ENCODE results near the gene CYP8B1. TPM values are rescaled to one million over a fixed set of nuclear protein-coding genes. Genes with fewer than 3 reads are reported as not detected.
"Not testable (repeated sequence)": the region's sequence is repeated elsewhere in the genome, so short reads cannot be mapped to it uniquely, and the experiment has no call there.

CYP8B1 gene
- total RNA-seq, 1 donor from 2014 or later = not detected

GRCh38 chr3:42886294-42886822, 10.7 kb upstream of the CYP8B1 start:
- CTCF ChIA-PET = no interaction called here
- no peaks in the 10 kb centered on the region for H3K36me3 Mint-ChIP-seq (ENCODE audit: low read depth)
- H3K4me3 Mint-ChIP-seq = no peak overlapping the region
- no peak overlapping the region for H3K27ac Mint-ChIP-seq
- intact Hi-C loops (cut with micrococcal nuclease) = no loop called here
- peaks cover 2% of the 10 kb centered on the region for H3K4me1 Mint-ChIP-seq
- peaks cover 20% of the 10 kb centered on the region for H3K27me3 Mint-ChIP-seq
- no peaks in the 10 kb centered on the region for H3K9me3 Mint-ChIP-seq
- TF ChIP-seq, protein P1, sequence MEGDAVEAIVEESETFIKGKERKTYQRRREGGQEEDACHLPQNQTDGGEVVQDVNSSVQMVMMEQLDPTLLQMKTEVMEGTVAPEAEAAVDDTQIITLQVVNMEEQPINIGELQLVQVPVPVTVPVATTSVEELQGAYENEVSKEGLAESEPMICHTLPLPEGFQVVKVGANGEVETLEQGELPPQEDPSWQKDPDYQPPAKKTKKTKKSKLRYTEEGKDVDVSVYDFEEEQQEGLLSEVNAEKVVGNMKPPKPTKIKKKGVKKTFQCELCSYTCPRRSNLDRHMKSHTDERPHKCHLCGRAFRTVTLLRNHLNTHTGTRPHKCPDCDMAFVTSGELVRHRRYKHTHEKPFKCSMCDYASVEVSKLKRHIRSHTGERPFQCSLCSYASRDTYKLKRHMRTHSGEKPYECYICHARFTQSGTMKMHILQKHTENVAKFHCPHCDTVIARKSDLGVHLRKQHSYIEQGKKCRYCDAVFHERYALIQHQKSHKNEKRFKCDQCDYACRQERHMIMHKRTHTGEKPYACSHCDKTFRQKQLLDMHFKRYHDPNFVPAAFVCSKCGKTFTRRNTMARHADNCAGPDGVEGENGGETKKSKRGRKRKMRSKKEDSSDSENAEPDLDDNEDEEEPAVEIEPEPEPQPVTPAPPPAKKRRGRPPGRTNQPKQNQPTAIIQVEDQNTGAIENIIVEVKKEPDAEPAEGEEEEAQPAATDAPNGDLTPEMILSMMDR (IDR thresholded peaks at IDR 0.05) = no peak
- ATAC-seq (ENCODE audit: low read depth) (no peak), DNase-seq (no peak)
- POLR2A ChIA-PET = no interaction called here

GRCh38 chr3:42884324-42884723, 8.6 kb upstream of the CYP8B1 start:
- Mint-ChIP-seq H3K27ac (no peak overlapping the region), H3K4me1 (peaks cover 10% of the 10 kb centered on the region), H3K36me3 (ENCODE audit: low read depth) (no peaks in the 10 kb centered on the region), H3K9me3 (no peaks in the 10 kb centered on the region), H3K4me3 (no peak overlapping the region), H3K27me3 (peaks cover 15% of the 10 kb centered on the region)
- CTCF ChIA-PET = no interaction called here
- ATAC-seq (ENCODE audit: low read depth) (no peak), DNase-seq (no peak)
- intact Hi-C loops (cut with micrococcal nuclease) = loop anchor here (5.0 kb wide), 1 partner anchor 382 kb away; the partner anchor contains the start of gene VIPR1
- POLR2A ChIA-PET = no interaction called here
- TF ChIP-seq, protein P1 (IDR thresholded peaks at IDR 0.05) = no peak

DNA sequence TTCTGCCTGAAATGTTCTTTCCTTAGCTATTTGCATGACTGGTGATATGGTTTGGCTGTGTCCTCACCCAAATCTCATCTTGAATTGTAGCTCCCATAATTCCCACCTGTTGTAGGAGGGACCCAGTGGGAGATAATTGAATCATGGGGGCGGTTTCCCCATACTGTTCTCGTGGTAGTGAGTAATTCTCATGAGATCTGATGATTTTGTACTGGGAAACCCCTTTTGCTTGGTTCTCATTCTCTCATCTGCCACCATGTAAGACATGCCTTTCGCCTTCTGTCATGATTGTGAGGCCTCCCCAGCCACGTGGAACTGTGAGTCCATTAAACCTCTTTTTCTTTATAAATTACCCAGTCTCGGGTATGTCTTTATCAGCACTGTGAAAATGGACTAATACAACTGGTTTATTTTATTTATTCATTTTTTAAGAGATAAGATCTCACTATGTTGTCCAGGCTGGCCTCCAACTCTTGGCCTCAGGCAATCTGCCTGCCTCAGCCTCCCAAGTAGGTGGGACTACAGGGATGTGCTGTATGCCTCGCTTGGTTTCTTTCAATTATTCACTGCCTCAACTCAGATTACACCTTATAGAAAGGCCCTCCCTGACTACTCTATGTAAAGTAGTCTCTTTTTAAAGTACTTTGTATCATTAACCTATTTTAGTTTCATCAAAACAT, 7.7 kb upstream of the CYP8B1 start:
- H3K4me1 Mint-ChIP-seq; ATAC-seq (ENCODE audit: low read depth); H3K4me3 Mint-ChIP-seq; H3K27ac Mint-ChIP-seq; H3K36me3 Mint-ChIP-seq (ENCODE audit: low read depth); H3K9me3 Mint-ChIP-seq; DNase-seq; POLR2A ChIA-PET: not testable (repeated sequence)
- H3K27me3 Mint-ChIP-seq = peaks cover 13% of the 10 kb centered on the region
- intact Hi-C loops (cut with micrococcal nuclease) = loop anchor here (5.0 kb wide), 1 partner anchor 381 kb away; the partner anchor contains the start of gene VIPR1
- CTCF ChIA-PET = interaction anchor here (2.6 to 3.1 kb wide), 2 partner anchors 52 to 104 kb away, joined by 31 to 40 read pairs; no protein-coding TSS in a partner anchor

DNA sequence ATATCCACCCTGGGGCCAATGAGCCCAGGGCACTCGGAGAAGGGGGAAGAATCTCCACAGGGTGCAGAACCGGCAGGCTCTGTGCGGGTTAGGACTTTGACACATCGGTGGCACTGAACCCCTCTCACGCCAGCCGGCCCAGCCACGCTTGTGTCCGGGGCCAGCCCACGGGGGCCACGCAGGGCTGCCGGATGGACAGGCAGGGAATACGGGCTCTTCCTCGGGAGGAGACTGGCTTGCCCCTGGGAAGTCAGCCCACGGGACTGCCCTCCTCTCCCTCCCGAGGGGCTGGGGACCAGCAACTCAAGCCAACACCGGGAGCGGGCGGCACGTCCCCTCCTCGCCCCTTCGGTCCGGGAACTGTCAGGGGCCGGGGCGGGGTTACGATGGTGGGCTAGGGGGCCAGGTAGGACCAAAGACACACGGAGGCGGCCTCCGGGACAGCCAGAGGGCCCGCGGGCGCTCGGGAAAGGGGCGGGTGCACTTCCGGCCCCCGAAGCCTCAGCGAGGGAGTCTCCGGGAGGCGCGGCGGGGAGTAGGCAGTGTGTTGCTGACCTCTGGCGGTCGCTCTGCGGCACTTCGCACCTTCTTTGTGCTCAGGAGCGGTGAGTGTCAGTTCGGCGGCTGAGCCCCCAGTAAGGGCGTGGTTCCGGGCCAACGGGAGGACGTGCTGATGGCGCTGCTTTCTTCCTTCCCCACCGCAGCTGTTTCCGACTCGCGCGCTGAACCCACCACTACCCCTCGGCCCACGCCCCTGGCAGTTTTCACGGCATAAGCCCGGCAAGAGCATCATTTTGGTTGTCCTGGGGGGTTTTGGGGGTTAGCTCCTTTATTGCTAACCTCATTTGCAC, 5.1 kb upstream of the CYP8B1 start:
- TF ChIP-seq, protein P1 (IDR thresholded peaks at IDR 0.05) = peak; percentile 81

DNA sequence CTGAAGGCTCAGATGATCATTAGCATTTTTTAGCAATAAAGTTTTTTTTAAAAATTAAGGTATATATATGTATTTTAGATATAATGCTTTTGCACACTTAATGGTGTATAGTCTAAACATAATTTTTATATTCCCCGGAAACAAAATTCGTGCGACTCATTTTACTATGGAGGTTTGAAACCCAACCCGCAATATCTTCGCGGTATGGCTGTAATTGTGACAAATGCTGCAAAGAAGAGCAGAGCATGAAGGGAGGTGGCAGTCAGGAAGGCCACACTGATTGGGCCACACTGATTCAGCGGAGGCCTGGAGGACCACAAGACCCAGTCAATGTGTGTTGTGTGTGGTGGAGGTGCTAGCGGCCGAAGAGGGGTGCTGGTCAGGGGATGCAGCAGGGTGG, 4.5 kb upstream of the CYP8B1 start:
- H3K4me1 Mint-ChIP-seq = peaks cover 10% of the 10 kb centered on the region
- intact Hi-C loops (cut with micrococcal nuclease) = loop anchor here (2.0 to 5.0 kb wide), 3 partner anchors 41 to 378 kb away; partner anchors contain the start of genes CCDC13 and VIPR1
- TF ChIP-seq, protein P1 (IDR thresholded peaks at IDR 0.05) = no peak
- ChIA-PET CTCF (interaction anchor here (2.0 to 3.3 kb wide), 2 partner anchors 40 to 49 kb away, joined by 7 to 18 read pairs; no protein-coding TSS in a partner anchor), POLR2A (no interaction called here)
- no peaks in the 10 kb centered on the region for H3K27me3 Mint-ChIP-seq
- peak overlapping the region; percentile 7 for H3K27ac Mint-ChIP-seq
- H3K36me3 Mint-ChIP-seq (ENCODE audit: low read depth) = no peaks in the 10 kb centered on the region
- ATAC-seq (ENCODE audit: low read depth) = no peak
- H3K9me3 Mint-ChIP-seq = no peaks in the 10 kb centered on the region
- DNase-seq = no peak
- H3K4me3 Mint-ChIP-seq = peak overlapping the region; percentile 80

More for the DNA sequence above, 5.1 kb upstream of the CYP8B1 start:
- ChIA-PET POLR2A (interaction anchor here (0.8 to 1.1 kb wide), 4 partner anchors 50 to 102 kb away, joined by 3 to 8 read pairs (median 4); no protein-coding TSS in a partner anchor), CTCF (interaction anchor here (0.6 to 3.1 kb wide), 19 partner anchors 8 to 405 kb away, joined by 3 to 40 read pairs (median 3); partner anchors contain the start of gene HIGD1A)
- H3K36me3 Mint-ChIP-seq (ENCODE audit: low read depth) = no peaks in the 10 kb centered on the region
- H3K27me3 Mint-ChIP-seq = no peaks in the 10 kb centered on the region
- peak overlapping the region; percentile 36 for H3K27ac Mint-ChIP-seq
- peaks cover 10% of the 10 kb centered on the region for H3K4me1 Mint-ChIP-seq
- DNase-seq (peak; percentile 76), ATAC-seq (ENCODE audit: low read depth) (peak; percentile 99)
- H3K4me3 Mint-ChIP-seq = peak overlapping the region; percentile 80
- intact Hi-C loops (cut with micrococcal nuclease) = loop anchor here (1.0 to 5.0 kb wide), 7 partner anchors 42 to 379 kb away; partner anchors contain the start of genes CCDC13, HIGD1A and VIPR1
- no peaks in the 10 kb centered on the region for H3K9me3 Mint-ChIP-seq
